Upper lobe of left lung (tissue), 6 donors: ENCODE data around the gene PIH1D1. TPM values are rescaled to one million over a fixed set of nuclear protein-coding genes. Genes with fewer than 3 reads are reported as not detected.

ENCODE experiments used
- ATAC-seq, 2 donors: fragments of 200-7000 bp; cut with Tn5 transposase; one replicate each; pipeline ENCODE4 v1.9.1; 2022; ENCODE audit warnings: mild to moderate bottlenecking in 2 of 2, moderate library complexity in 2 of 2; ENCODE audit not compliant: low FRiP score in 2 of 2
- DNase-seq, 2 donors: peaks; one replicate each; pipeline ENCODE4 v3.0.0-alpha.2; 2019 to 2020
- H3K27ac ChIP-seq, 4 donors: fragments of 200-600 bp; sonication (generic); one replicate each; pipeline ENCODE4 v1.5.1; 2016 to 2019
- H3K27me3 ChIP-seq, 4 donors: fragments of 200-600 bp; sonication (generic); one replicate each; pipeline ENCODE4 v1.5.1; 2017 to 2019
- H3K36me3 ChIP-seq, 4 donors: fragments of 200-600 bp; sonication (generic); one replicate each; pipeline ENCODE4 v1.5.1; 2016 to 2019
- H3K4me1 ChIP-seq, 4 donors: fragments of 200-600 bp; sonication (generic); one replicate each; pipeline ENCODE4 v1.5.1; 2018 to 2019
- H3K4me3 ChIP-seq, 4 donors: fragments of 200-600 bp; sonication (generic); one replicate each; pipeline ENCODE4 v1.5.1; 2017 to 2019; ENCODE audit warnings: mild to moderate bottlenecking in 2 of 4, moderate library complexity in 1 of 4
- H3K9me3 ChIP-seq, 4 donors: fragments of 200-600 bp; sonication (generic); one replicate each; pipeline ENCODE4 v1.5.1; 2018 to 2019
- CTCF ChIP-seq, 6 experiments: fragments of 450-650 bp in 4 of 6; fragments of 200-600 bp in 2 of 6; sonication (generic) in 2 of 6; IDR thresholded peaks; one replicate each; pipeline ENCODE4 v1.5.1; 2016 to 2019; ENCODE audit warnings: antibody characterized with exemption in 6 of 6
- EP300 ChIP-seq, 4 donors: sonication (generic); formaldehyde crosslinking; IDR thresholded peaks; one replicate each; pipeline ENCODE4 v1.5.1; 2017; ENCODE audit warnings: antibody characterized with exemption in 4 of 4, control low read depth in 2 of 4
- POLR2A ChIP-seq, 4 donors: fragments of 450-650 bp; IDR thresholded peaks; one replicate each; pipeline ENCODE4 v1.5.1; 2016 to 2017; ENCODE audit warnings: antibody characterized with exemption in 4 of 4, mild to moderate bottlenecking in 2 of 4
- POLR2AphosphoS5 ChIP-seq, 2 donors: sonication (generic); formaldehyde crosslinking; IDR thresholded peaks; one replicate each; pipeline ENCODE4 v1.5.1; 2017; ENCODE audit warnings: antibody characterized with exemption in 2 of 2
- WGBS, 2 donors: methylation state at CpG; one replicate each; pipeline ENCODE4 v1.1.5; 2017 to 2018; 5-methylcytosine and 5-hydroxymethylcytosine counted together
- total RNA-seq, 6 donors: library from RNA; depleted of rRNA in 4 of 6; stranded (reverse); fragments of >200 nt in 4 of 6; gene quantifications; one replicate each; pipeline versions ENCODE4 v1.1.0 to v1.2.1, GENCODE V29; 2016 to 2021
- donor health status: DM: no; HTN: no; CAD: no; lungs with moderate emphysema.
- donor health status: DM: no; HTN: yes; CAD: no; lungs with severe emphysema.

Gene PIH1D1
- total RNA-seq, 6 donors from 2014 or later = 59.5 to 120 (median 72.8) TPM

DNA sequence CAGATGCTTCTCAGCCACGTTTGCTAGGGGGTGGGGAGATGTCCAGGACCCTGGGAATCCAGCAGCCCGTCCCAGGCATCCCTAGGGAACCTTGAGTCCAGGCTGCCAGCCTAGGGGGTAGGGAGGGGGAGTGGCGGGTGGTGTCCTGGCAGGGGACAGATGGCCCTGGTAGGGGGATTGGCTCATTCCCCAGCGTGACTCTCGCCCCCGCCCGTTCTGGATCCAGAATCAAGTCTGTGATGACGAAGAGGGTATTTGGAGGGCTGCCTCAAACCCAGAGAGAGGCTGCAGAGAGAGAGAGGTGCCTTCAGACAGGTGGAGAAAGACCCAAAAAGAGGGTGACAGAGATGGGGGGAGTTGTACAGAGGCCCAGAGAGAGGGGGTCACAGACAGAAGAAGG, 14.4 kb downstream of the PIH1D1 start:
- no peak for DNase-seq
- peaks cover 0 to 67% (median 37%) of the 10 kb centered on the region in 4 donors for H3K27me3 ChIP-seq
- WGBS, 2 donors = 19 to 23% methylated on average over 7 to 8 of the region's 8 CpGs

GRCh38 chr19:49436381-49437017, 15.1 kb downstream of the PIH1D1 start:
- Histone ChIP-seq H3K27ac (no peak overlapping the region), H3K36me3 (no peaks in the 10 kb centered on the region), H3K4me1 (peaks cover 2 to 22% (median 13%) of the 10 kb centered on the region in 4 donors), H3K9me3 (no peaks in the 10 kb centered on the region), H3K27me3 (peaks cover 0 to 72% (median 36%) of the 10 kb centered on the region in 4 donors), H3K4me3 (no peak overlapping the region)
- ATAC-seq (no peak), DNase-seq (peak; percentile 42 to 85)
- TF ChIP-seq EP300 (IDR thresholded peaks at IDR 0.05) (no peak), POLR2A (IDR thresholded peaks at IDR 0.05) (peak in 1 of 4 donors; percentile 12), POLR2AphosphoS5 (IDR thresholded peaks at IDR 0.05) (no peak)
- WGBS, 2 donors = 11 to 17% methylated on average over 18 to 29 of the region's 42 CpGs

More for the DNA sequence above, 14.4 kb downstream of the PIH1D1 start:
- Histone ChIP-seq H3K9me3 (no peaks in the 10 kb centered on the region), H3K4me1 (peaks cover 7 to 27% (median 18%) of the 10 kb centered on the region in 4 donors), H3K4me3 (no peak overlapping the region), H3K36me3 (no peaks in the 10 kb centered on the region), H3K27ac (no peak overlapping the region)
- no peak for ATAC-seq
- TF ChIP-seq EP300 (IDR thresholded peaks at IDR 0.05) (no peak), CTCF (IDR thresholded peaks at IDR 0.05) (no peak), POLR2A (IDR thresholded peaks at IDR 0.05) (no peak), POLR2AphosphoS5 (IDR thresholded peaks at IDR 0.05) (no peak)

- no peaks in the 10 kb centered on the region for H3K9me3 ChIP-seq
- no peaks in the 10 kb centered on the region for H3K36me3 ChIP-seq
- no peak overlapping the region for H3K4me3 ChIP-seq
- WGBS, 2 donors = 90 to 91% methylated on average over 8 to 10 of the region's 10 CpGs
- no peak overlapping the region for H3K27ac ChIP-seq
- peaks cover 0 to 72% (median 34%) of the 10 kb centered on the region in 4 donors for H3K27me3 ChIP-seq
- TF ChIP-seq EP300 (IDR thresholded peaks at IDR 0.05) = no peak
- no peak for TF ChIP-seq CTCF (IDR thresholded peaks at IDR 0.05)
- no peak for TF ChIP-seq POLR2A (IDR thresholded peaks at IDR 0.05)
- TF ChIP-seq POLR2AphosphoS5 (IDR thresholded peaks at IDR 0.05) = no peak
- DNase-seq (no peak), ATAC-seq (no peak)
- peaks cover 0 to 18% (median 10%) of the 10 kb centered on the region in 4 donors for H3K4me1 ChIP-seq
Observed at GRCh38 chr19:49435670-49436069, 15.9 kb downstream of the PIH1D1 start.

DNA sequence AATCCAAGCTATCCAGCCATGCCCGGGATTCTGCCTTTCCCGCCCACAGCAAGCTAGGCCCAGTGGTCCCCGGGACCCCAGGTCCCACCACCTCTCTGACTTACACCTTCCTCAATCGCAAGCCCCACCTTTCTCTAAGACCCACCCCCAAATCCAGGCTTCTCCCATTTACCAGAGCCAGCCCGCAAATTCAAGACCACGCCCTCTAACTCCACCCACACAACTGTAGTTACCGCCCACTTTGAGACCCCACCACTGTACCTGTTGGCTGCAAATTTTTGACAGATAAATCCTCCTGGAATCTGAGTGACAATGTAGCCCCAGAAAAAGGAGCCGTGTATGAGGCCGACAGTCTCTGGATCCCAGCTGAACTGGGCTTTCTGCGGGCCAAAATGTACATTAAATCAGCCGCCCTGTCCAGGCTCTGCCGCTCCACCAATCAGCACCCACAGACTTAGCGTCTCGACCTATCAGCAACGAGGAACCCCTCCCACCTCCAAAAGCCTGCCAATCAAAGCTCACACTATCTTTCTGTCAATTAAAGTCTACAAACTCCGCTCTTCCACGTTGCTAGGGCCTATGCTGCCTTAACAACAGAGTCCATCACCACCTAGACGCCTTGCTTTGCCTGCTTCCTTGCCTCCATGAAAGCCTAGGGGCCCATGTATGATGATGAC, 16.6 kb downstream of the PIH1D1 start:
- Histone ChIP-seq H3K36me3 (no peaks in the 10 kb centered on the region), H3K9me3 (no peaks in the 10 kb centered on the region), H3K27me3 (peaks cover 0 to 67% (median 37%) of the 10 kb centered on the region in 4 donors), H3K27ac (no peak overlapping the region), H3K4me1 (peaks cover 0 to 18% (median 10%) of the 10 kb centered on the region in 4 donors), H3K4me3 (no peak overlapping the region)
- WGBS, 2 donors = 87 to 89% methylated on average over 18 of the region's 18 CpGs
- DNase-seq (no peak), ATAC-seq (no peak)
- TF ChIP-seq POLR2AphosphoS5 (IDR thresholded peaks at IDR 0.05) (no peak), CTCF (IDR thresholded peaks at IDR 0.05) (no peak), EP300 (IDR thresholded peaks at IDR 0.05) (no peak), POLR2A (IDR thresholded peaks at IDR 0.05) (no peak)

DNA sequence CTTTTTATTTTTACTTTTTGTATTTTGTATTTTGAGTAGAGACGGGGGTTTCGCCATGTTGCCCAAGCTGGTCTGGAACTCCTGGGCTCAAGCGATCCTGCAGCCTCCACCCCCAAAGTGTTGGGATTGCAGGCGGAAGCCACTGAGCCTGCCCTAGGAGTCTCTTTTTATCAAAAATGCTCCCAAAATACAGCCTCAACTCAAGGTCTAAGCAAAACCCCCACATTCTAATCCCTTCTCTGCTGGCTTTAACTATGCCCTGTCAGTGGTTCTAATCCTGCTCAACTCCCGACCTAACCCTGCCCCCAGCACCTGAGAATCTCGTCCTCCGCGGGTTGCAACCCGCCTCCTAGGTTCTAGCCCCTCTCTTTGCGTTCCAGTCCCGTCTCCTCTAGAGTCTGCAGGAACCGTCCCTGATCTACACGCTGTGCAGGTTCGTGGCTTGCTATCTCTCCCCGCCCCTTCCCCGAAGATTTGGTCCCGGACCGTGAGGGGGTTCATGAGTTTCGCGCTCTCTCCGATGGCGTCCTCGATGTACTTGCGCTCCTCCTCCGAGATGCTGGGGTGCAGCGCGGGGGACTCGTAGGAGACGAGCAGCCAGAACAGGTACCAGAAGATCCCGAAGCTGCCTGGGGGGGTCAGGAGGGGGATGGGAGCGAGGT, 18.2 kb downstream of the PIH1D1 start:
- Histone ChIP-seq H3K27ac (no peak overlapping the region), H3K4me3 (no peak overlapping the region), H3K27me3 (peaks cover 0 to 69% (median 42%) of the 10 kb centered on the region in 4 donors), H3K36me3 (no peaks in the 10 kb centered on the region), H3K4me1 (peaks cover 2 to 21% (median 12%) of the 10 kb centered on the region in 4 donors), H3K9me3 (no peaks in the 10 kb centered on the region)
- WGBS, 2 donors = 14 to 21% methylated on average over 18 to 28 of the region's 31 CpGs
- DNase-seq (no peak), ATAC-seq (no peak)
- TF ChIP-seq EP300 (IDR thresholded peaks at IDR 0.05) (no peak), POLR2AphosphoS5 (IDR thresholded peaks at IDR 0.05) (no peak), POLR2A (IDR thresholded peaks at IDR 0.05) (no peak), CTCF (IDR thresholded peaks at IDR 0.05) (no peak)
